ENCODE measurements around the gene RAB28.

RAB28 gene

DNA sequence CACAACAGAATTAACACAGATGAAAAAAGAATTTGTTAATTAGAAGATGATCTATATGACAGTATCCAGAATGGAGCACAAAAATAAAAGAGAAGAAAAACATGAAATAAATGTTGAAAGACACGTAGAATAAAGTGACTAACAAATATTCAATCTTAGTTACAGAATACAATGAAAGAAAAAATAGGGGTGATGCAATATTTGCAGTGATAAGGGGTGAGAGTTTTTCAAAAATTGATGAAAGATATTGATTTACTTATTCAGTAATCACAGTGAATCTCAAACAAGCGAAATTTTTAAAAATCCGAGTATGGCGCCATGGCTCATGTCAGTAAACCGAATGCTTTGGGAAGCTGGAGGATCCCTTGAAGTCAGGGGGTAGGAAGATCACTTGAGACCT, 20.2 kb upstream of the RAB28 start:
- DNase-seq (ENCODE audit: low read depth), result no peak
- no peak overlapping the region for H3K4me3 ChIP-seq (ENCODE audit: low read depth, low read length)
- TF ChIP-seq, protein P1, sequence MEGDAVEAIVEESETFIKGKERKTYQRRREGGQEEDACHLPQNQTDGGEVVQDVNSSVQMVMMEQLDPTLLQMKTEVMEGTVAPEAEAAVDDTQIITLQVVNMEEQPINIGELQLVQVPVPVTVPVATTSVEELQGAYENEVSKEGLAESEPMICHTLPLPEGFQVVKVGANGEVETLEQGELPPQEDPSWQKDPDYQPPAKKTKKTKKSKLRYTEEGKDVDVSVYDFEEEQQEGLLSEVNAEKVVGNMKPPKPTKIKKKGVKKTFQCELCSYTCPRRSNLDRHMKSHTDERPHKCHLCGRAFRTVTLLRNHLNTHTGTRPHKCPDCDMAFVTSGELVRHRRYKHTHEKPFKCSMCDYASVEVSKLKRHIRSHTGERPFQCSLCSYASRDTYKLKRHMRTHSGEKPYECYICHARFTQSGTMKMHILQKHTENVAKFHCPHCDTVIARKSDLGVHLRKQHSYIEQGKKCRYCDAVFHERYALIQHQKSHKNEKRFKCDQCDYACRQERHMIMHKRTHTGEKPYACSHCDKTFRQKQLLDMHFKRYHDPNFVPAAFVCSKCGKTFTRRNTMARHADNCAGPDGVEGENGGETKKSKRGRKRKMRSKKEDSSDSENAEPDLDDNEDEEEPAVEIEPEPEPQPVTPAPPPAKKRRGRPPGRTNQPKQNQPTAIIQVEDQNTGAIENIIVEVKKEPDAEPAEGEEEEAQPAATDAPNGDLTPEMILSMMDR (conservative IDR thresholded peaks at IDR 0.05; ENCODE audit: low read depth, low read length), result no peak

DNA sequence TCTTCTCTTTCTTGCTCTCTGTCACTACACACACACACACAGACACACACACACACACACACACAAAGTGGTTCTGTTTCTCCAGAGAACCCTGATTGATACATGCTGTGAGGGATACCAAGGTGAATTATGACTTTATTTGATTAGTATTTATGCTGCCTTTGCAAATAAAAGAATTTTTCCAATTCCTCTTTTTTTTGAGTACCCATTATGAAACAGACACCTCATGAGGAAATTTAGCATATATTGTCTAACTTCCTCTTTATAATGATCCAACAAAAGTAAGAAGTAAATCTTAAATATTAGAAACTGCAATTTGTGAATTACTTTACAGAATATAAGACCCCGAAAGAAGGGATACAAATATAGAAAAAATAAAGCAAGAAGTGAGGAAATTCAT, 14.3 kb upstream of the RAB28 start:
- no peak overlapping the region for H3K4me3 ChIP-seq (ENCODE audit: low read depth, low read length)
- TF ChIP-seq, protein P1 (conservative IDR thresholded peaks at IDR 0.05; ENCODE audit: low read depth, low read length), result no peak
- no peak for DNase-seq (ENCODE audit: low read depth)

DNA sequence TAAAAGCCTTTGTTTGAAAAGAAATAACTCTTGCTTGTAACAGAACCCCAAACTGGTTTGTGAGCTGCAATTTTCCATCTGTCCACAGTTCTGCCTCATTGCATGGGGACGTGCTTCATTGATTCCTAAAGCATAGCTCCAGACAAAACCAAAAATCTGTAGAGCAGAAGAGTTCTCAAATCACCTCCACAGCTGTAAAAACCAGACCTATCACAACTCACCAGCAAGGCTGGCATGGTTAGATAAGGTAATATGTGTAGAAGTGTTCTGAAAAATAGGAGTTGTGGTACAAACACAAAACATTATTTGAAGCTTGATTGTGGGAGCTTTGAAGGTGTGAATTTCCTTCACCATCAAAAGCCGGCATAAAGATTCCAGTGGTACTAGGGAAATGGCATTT, 12.5 kb upstream of the RAB28 start:
- DNase-seq (ENCODE audit: low read depth), result no peak
- no peak overlapping the region for H3K4me3 ChIP-seq (ENCODE audit: low read depth, low read length)
- TF ChIP-seq, protein P1 (conservative IDR thresholded peaks at IDR 0.05; ENCODE audit: low read depth, low read length), result no peak

DNA sequence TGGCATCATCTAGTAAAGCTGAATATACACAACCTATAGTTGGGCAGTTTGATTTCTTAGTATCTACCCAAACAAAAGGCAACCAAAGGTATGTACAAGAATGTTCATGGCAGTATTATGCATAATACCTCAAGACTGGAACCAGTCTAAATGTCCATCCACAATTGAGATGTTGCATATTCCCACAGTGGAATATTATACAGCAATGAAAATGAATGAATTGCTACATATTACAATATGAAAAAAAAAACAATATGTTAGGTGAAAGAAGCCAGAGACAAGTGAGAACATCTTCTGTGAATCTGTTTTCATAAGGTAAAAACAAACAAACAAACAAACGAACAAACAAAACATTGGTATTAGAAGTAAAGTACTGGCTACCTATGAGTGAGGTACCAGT, 11.6 kb upstream of the RAB28 start:
- TF ChIP-seq, protein P1 (conservative IDR thresholded peaks at IDR 0.05; ENCODE audit: low read depth, low read length), result no peak
- H3K4me3 ChIP-seq (ENCODE audit: low read depth, low read length), result no peak overlapping the region
- DNase-seq (ENCODE audit: low read depth), result no peak

DNA sequence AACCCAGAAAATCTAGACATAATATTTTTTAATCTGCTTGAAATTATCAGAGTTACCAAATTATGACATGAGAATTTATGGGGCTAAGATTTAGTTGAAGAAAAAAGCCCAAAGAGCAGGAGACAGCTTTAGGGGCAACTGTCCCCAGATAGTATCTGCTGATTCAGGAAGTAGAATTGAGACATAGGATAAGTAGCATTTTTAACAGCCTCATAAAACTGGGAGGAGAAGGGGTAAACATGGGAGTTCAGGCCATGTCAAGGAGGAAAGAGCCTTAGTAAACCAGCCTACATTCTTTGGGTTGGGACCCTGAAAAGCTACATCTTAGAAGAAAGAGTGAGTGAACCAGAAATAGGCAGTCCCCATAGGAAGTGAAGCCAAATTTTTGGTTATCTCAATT, 9.7 kb upstream of the RAB28 start:
- no peak for DNase-seq (ENCODE audit: low read depth)
- H3K4me3 ChIP-seq (ENCODE audit: low read depth, low read length), result no peak overlapping the region

DNA sequence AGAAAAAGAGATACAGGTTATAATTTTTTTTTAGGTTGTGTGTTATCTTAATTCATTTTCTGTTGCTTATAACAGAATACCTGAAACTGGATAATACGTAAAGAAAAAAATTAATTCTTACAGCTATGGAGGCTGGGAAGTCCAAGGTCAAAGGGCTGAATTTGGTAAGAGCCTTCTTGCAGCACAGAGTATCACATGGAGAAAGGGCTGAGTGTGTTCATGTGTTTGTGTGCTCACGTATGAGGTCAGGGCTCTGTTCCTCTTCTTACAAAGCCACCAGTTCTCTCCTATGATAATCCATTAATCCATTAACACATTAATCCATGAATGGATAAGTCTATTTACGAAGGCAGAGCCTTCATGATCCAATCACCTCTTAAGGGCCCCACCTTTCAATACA, 8.6 kb upstream of the RAB28 start:
- TF ChIP-seq, protein P1 (conservative IDR thresholded peaks at IDR 0.05; ENCODE audit: low read depth, low read length), result no peak
- no peak overlapping the region for H3K4me3 ChIP-seq (ENCODE audit: low read depth, low read length)
- DNase-seq (ENCODE audit: low read depth), result no peak

More for the DNA sequence above, 9.7 kb upstream of the RAB28 start:
- TF ChIP-seq, protein P1 (conservative IDR thresholded peaks at IDR 0.05; ENCODE audit: low read depth, low read length), result no peak

DNA sequence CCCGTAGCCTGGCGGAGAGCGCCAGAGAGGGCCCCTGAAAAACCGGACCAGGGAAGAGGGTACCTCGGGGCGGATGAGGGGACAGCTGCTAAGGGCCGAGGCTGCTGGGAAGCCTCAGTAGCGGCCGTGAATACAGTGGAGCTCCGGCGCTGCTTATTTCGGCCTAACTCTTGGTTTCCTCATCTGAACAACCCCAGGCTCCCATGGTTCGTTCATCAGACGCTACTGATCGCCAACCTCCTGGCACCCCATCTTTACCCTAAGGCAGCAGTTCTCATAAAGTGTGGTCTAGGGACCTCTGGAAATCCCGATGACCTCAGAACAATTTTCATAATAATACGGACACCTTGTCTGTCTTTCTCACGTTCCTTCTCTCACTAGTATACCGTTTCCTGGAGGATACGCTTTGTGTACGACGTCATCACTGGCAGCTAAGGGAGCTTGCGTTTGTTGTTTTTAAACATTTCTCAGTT, 645 bp upstream of the RAB28 start:
- H3K4me3 ChIP-seq (ENCODE audit: low read depth, low read length), result peak overlapping the region; percentile 76
- DNase-seq (ENCODE audit: low read depth), result peak; percentile 57
- TF ChIP-seq, protein P1 (conservative IDR thresholded peaks at IDR 0.05; ENCODE audit: low read depth, low read length), result no peak
